ENCODE measurements around the gene MBOAT1.
"Not testable (repeated sequence)": the region's sequence is repeated elsewhere in the genome, so short reads cannot be mapped to it uniquely, and the experiment has no call there.

MBOAT1 gene

GRCh38 chr6:20179287-20180045, 32.8 kb downstream of the MBOAT1 start:
- H3K4me3 ChIP-seq; H3K36me3 ChIP-seq (replicated peaks); in situ Hi-C loops (cut with MboI; ENCODE audit: low sequenced_read_pairs); H3K27me3 ChIP-seq (ENCODE audit: low read depth); H3K4me1 ChIP-seq; H3K9me3 ChIP-seq; DNase-seq (ENCODE audit: low spot score in 2 of 2): not testable (repeated sequence)

- H3K4me1 ChIP-seq, result no peaks in the 10 kb centered on the region
- H3K36me3 ChIP-seq (replicated peaks), result no peaks in the 10 kb centered on the region
- H3K4me3 ChIP-seq, result no peak overlapping the region
- H3K27me3 ChIP-seq (ENCODE audit: low read depth), result no peaks in the 10 kb centered on the region
- no peak for DNase-seq (ENCODE audit: low spot score in 2 of 2)
- in situ Hi-C loops (cut with MboI; ENCODE audit: low sequenced_read_pairs), result no loop called here
- H3K9me3 ChIP-seq, result no peaks in the 10 kb centered on the region
Measured at GRCh38 chr6:20178327-20178726, 33.9 kb downstream of the MBOAT1 start.

- Histone ChIP-seq H3K4me1 (no peaks in the 10 kb centered on the region), H3K4me3 (no peak overlapping the region), H3K9me3 (no peaks in the 10 kb centered on the region), H3K36me3 (replicated peaks) (no peaks in the 10 kb centered on the region), H3K27me3 (ENCODE audit: low read depth) (no peaks in the 10 kb centered on the region)
- in situ Hi-C loops (cut with MboI; ENCODE audit: low sequenced_read_pairs), result no loop called here
- no peak for DNase-seq (ENCODE audit: low spot score in 2 of 2)
Measured at GRCh38 chr6:20175810-20176410, 36.4 kb downstream of the MBOAT1 start.

- Histone ChIP-seq H3K9me3 (no peaks in the 10 kb centered on the region), H3K4me1 (no peaks in the 10 kb centered on the region), H3K27me3 (ENCODE audit: low read depth) (no peaks in the 10 kb centered on the region), H3K36me3 (replicated peaks) (no peaks in the 10 kb centered on the region), H3K4me3 (no peak overlapping the region)
- no peak for DNase-seq (ENCODE audit: low spot score in 2 of 2)
- in situ Hi-C loops (cut with MboI; ENCODE audit: low sequenced_read_pairs), result no loop called here
Measured at GRCh38 chr6:20173833-20174792, 38.2 kb downstream of the MBOAT1 start.

- no peak for DNase-seq (ENCODE audit: low spot score in 2 of 2)
- Histone ChIP-seq H3K9me3 (no peaks in the 10 kb centered on the region), H3K27me3 (ENCODE audit: low read depth) (no peaks in the 10 kb centered on the region), H3K36me3 (replicated peaks) (no peaks in the 10 kb centered on the region), H3K4me1 (no peaks in the 10 kb centered on the region), H3K4me3 (no peak overlapping the region)
- in situ Hi-C loops (cut with MboI; ENCODE audit: low sequenced_read_pairs), result no loop called here
Measured at GRCh38 chr6:20172842-20173456, 39.3 kb downstream of the MBOAT1 start.

GRCh38 chr6:20170455-20171148, 41.7 kb downstream of the MBOAT1 start:
- DNase-seq (ENCODE audit: low spot score in 2 of 2), result no peak
- H3K4me3 ChIP-seq, result no peak overlapping the region
- in situ Hi-C loops (cut with MboI; ENCODE audit: low sequenced_read_pairs), result no loop called here

GRCh38 chr6:20169786-20170185, 42.5 kb downstream of the MBOAT1 start:
- H3K36me3 ChIP-seq (replicated peaks), result no peaks in the 10 kb centered on the region
- in situ Hi-C loops (cut with MboI; ENCODE audit: low sequenced_read_pairs), result no loop called here
- H3K4me1 ChIP-seq, result no peaks in the 10 kb centered on the region
- H3K9me3 ChIP-seq, result no peaks in the 10 kb centered on the region
- H3K4me3 ChIP-seq, result no peak overlapping the region
- no peaks in the 10 kb centered on the region for H3K27me3 ChIP-seq (ENCODE audit: low read depth)
- DNase-seq (ENCODE audit: low spot score in 2 of 2), result no peak

More at GRCh38 chr6:20170455-20171148, 41.7 kb downstream of the MBOAT1 start:
- Histone ChIP-seq H3K4me1 (no peaks in the 10 kb centered on the region), H3K27me3 (ENCODE audit: low read depth) (no peaks in the 10 kb centered on the region), H3K36me3 (replicated peaks) (no peaks in the 10 kb centered on the region), H3K9me3 (no peaks in the 10 kb centered on the region)

- Histone ChIP-seq H3K4me3 (no peak overlapping the region), H3K9me3 (no peaks in the 10 kb centered on the region), H3K36me3 (replicated peaks) (no peaks in the 10 kb centered on the region), H3K27me3 (ENCODE audit: low read depth) (no peaks in the 10 kb centered on the region), H3K4me1 (no peaks in the 10 kb centered on the region)
- no peak for DNase-seq (ENCODE audit: low spot score in 2 of 2)
- in situ Hi-C loops (cut with MboI; ENCODE audit: low sequenced_read_pairs), result no loop called here
Measured at GRCh38 chr6:20169119-20169557, 43.1 kb downstream of the MBOAT1 start.

- in situ Hi-C loops (cut with MboI; ENCODE audit: low sequenced_read_pairs), result no loop called here
- no peaks in the 10 kb centered on the region for H3K4me1 ChIP-seq
- H3K36me3 ChIP-seq (replicated peaks), result no peaks in the 10 kb centered on the region
- no peaks in the 10 kb centered on the region for H3K27me3 ChIP-seq (ENCODE audit: low read depth)
- no peak for DNase-seq (ENCODE audit: low spot score in 2 of 2)
- H3K9me3 ChIP-seq, result no peaks in the 10 kb centered on the region
- H3K4me3 ChIP-seq, result no peak overlapping the region
Measured at GRCh38 chr6:20168690-20169089, 43.6 kb downstream of the MBOAT1 start.

GRCh38 chr6:20167601-20168000, 44.7 kb downstream of the MBOAT1 start:
- Histone ChIP-seq H3K9me3 (no peaks in the 10 kb centered on the region), H3K36me3 (replicated peaks) (no peaks in the 10 kb centered on the region), H3K27me3 (ENCODE audit: low read depth) (no peaks in the 10 kb centered on the region), H3K4me1 (no peaks in the 10 kb centered on the region), H3K4me3 (no peak overlapping the region)
- no peak for DNase-seq (ENCODE audit: low spot score in 2 of 2)
- in situ Hi-C loops (cut with MboI; ENCODE audit: low sequenced_read_pairs), result no loop called here

- no peak overlapping the region for H3K4me3 ChIP-seq
- H3K4me1 ChIP-seq, result no peaks in the 10 kb centered on the region
- no peak for DNase-seq (ENCODE audit: low spot score in 2 of 2)
- no peaks in the 10 kb centered on the region for H3K36me3 ChIP-seq (replicated peaks)
- in situ Hi-C loops (cut with MboI; ENCODE audit: low sequenced_read_pairs), result no loop called here
- H3K9me3 ChIP-seq, result no peaks in the 10 kb centered on the region
- H3K27me3 ChIP-seq (ENCODE audit: low read depth), result no peaks in the 10 kb centered on the region
Measured at GRCh38 chr6:20166210-20166609, 46.1 kb downstream of the MBOAT1 start.

- Histone ChIP-seq H3K4me3 (no peak overlapping the region), H3K36me3 (replicated peaks) (no peaks in the 10 kb centered on the region), H3K9me3 (no peaks in the 10 kb centered on the region), H3K27me3 (ENCODE audit: low read depth) (no peaks in the 10 kb centered on the region), H3K4me1 (peaks cover 16% of the 10 kb centered on the region)
- no peak for DNase-seq (ENCODE audit: low spot score in 2 of 2)
- in situ Hi-C loops (cut with MboI; ENCODE audit: low sequenced_read_pairs), result no loop called here
Measured at GRCh38 chr6:20162515-20162914, 49.8 kb downstream of the MBOAT1 start.

Data from HAP-1 (cell line).